ENCODE measurements around the gene ATP5F1D.

ATP5F1D gene

GRCh38 chr19:1270854-1271527 lies 29.4 kb downstream of the ATP5F1D start:
- TF ChIP-seq CTCF (IDR thresholded peaks at IDR 0.05; ENCODE audit: low read depth, low read length) (no peak), MAX (IDR thresholded peaks at IDR 0.05; ENCODE audit: low read depth, low read length) (no peak), POLR2A (IDR thresholded peaks at IDR 0.05; ENCODE audit: extremely low read depth, insufficient read length) (no peak), MYC (IDR thresholded peaks at IDR 0.05; ENCODE audit: low read depth, low read length) (no peak)
- H3K4me3 ChIP-seq (ENCODE audit: low read depth, low read length) = peak overlapping the region; percentile 95
- DNase-seq (ENCODE audit: low read depth) = no peak

GRCh38 chr19:1271528-1272422 lies 30.2 kb downstream of the ATP5F1D start:
- no peak overlapping the region for H3K4me3 ChIP-seq (ENCODE audit: low read depth, low read length)
- DNase-seq (ENCODE audit: low read depth) = no peak
- TF ChIP-seq CTCF (IDR thresholded peaks at IDR 0.05; ENCODE audit: low read depth, low read length) (no peak), MYC (IDR thresholded peaks at IDR 0.05; ENCODE audit: low read depth, low read length) (no peak), POLR2A (IDR thresholded peaks at IDR 0.05; ENCODE audit: extremely low read depth, insufficient read length) (no peak), MAX (IDR thresholded peaks at IDR 0.05; ENCODE audit: low read depth, low read length) (no peak)

GRCh38 chr19:1272423-1273262 lies 31.1 kb downstream of the ATP5F1D start:
- no peak overlapping the region for H3K4me3 ChIP-seq (ENCODE audit: low read depth, low read length)
- TF ChIP-seq POLR2A (IDR thresholded peaks at IDR 0.05; ENCODE audit: extremely low read depth, insufficient read length) = no peak
- TF ChIP-seq CTCF (IDR thresholded peaks at IDR 0.05; ENCODE audit: low read depth, low read length) = no peak
- TF ChIP-seq MYC (IDR thresholded peaks at IDR 0.05; ENCODE audit: low read depth, low read length) = no peak
- TF ChIP-seq MAX (IDR thresholded peaks at IDR 0.05; ENCODE audit: low read depth, low read length) = no peak
- no peak for DNase-seq (ENCODE audit: low read depth)

GRCh38 chr19:1273263-1274041 lies 31.9 kb downstream of the ATP5F1D start:
- DNase-seq (ENCODE audit: low read depth) = no peak
- H3K4me3 ChIP-seq (ENCODE audit: low read depth, low read length) = no peak overlapping the region
- TF ChIP-seq CTCF (IDR thresholded peaks at IDR 0.05; ENCODE audit: low read depth, low read length) (no peak), MYC (IDR thresholded peaks at IDR 0.05; ENCODE audit: low read depth, low read length) (no peak), POLR2A (IDR thresholded peaks at IDR 0.05; ENCODE audit: extremely low read depth, insufficient read length) (no peak), MAX (IDR thresholded peaks at IDR 0.05; ENCODE audit: low read depth, low read length) (no peak)

Data from NB4 (cell line).